GM12892 (cell line): ENCODE measurements around the gene FBXL17.

Source experiments
- DNase-seq: peaks from one replicate; pipeline ENCODE4 v3.0.0; 2011; ENCODE audit not compliant: insufficient read length
- FAIRE-seq: peaks from 2 replicates; lab custom pipeline; 2011; peaks lifted over from hg19 to GRCh38; lab: Jason Lieb, UNC
- POLR2A ChIP-seq: IDR thresholded peaks from 2 replicates; pipeline ENCODE4 v1.6.1; 2011; ENCODE audit warnings: low read depth, low read length, control low read depth
- POLR2AphosphoS5 ChIP-seq: IDR thresholded peaks from 2 replicates; pipeline ENCODE4 v1.6.1; 2011; ENCODE audit warnings: low read depth, low read length, control low read depth
- TAF1 ChIP-seq: IDR thresholded peaks from 2 replicates; pipeline ENCODE4 v1.6.1; 2011; ENCODE audit warnings: low read depth, mild to moderate bottlenecking, control low read depth, low read length, borderline replicate concordance

The FBXL17 gene

GRCh38 chr5:108125771-108126511 lies 256.0 kb downstream of the FBXL17 start:
- no peak for FAIRE-seq

DNA sequence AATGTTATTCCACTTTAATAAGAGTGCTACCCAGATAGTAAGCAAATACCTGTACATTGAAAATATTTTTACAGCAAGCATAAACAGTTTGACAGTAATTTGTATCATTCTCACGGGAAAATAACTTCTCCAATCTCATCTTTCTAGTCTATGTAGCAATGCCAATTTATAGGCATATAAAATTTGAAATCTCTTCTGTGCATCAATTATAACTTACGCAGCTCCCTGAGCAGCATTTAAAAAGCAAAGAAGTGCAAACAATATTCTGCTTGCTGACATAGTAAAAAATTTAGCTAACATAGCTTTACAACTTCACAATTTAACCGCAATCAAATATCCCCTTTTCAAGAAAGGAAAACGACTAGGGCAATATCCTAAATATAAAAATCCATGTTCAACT lies 257.3 kb downstream of the FBXL17 start:
- no peak for TF ChIP-seq TAF1
- TF ChIP-seq POLR2A, result no peak
- no peak for TF ChIP-seq POLR2AphosphoS5
- FAIRE-seq, result no peak
- no peak for DNase-seq

More at GRCh38 chr5:108125771-108126511, 256.0 kb downstream of the FBXL17 start:
- no peak for DNase-seq
- TF ChIP-seq POLR2A (no peak), POLR2AphosphoS5 (no peak), TAF1 (no peak)

DNA sequence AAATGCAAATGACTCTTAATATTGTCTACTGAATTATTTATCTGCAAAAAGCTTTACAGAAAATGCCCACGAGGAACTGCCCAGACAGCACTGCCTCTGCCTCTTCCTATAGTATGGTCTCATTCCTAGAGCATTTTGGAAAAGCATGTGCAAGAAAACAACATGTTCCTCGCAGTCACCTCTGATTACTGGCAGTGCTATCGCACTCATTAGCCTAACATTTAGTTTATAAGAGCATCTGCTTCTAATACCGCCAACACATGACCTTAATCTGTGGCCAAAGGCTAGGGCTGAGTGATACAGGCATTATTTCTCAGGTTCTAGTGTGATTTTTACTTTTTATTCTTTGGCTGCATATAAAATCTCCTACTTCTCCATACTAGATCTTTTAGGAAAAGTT lies 259.2 kb downstream of the FBXL17 start:
- DNase-seq, result no peak
- FAIRE-seq, result no peak
- no peak for TF ChIP-seq TAF1
- TF ChIP-seq POLR2AphosphoS5, result no peak
- TF ChIP-seq POLR2A, result no peak

- DNase-seq, result no peak
- no peak for FAIRE-seq
- TF ChIP-seq TAF1 (no peak), POLR2A (no peak)
Measured at GRCh38 chr5:108118813-108119514, 262.9 kb downstream of the FBXL17 start.

GRCh38 chr5:108115673-108116072 lies 266.2 kb downstream of the FBXL17 start:
- FAIRE-seq (no peak), DNase-seq (no peak)
- no peak for TF ChIP-seq POLR2AphosphoS5
- TF ChIP-seq TAF1, result no peak
- no peak for TF ChIP-seq POLR2A

GRCh38 chr5:108113950-108114349 lies 267.9 kb downstream of the FBXL17 start:
- no peak for TF ChIP-seq TAF1
- TF ChIP-seq POLR2AphosphoS5, result no peak
- TF ChIP-seq POLR2A, result no peak
- DNase-seq (no peak), FAIRE-seq (no peak)

DNA sequence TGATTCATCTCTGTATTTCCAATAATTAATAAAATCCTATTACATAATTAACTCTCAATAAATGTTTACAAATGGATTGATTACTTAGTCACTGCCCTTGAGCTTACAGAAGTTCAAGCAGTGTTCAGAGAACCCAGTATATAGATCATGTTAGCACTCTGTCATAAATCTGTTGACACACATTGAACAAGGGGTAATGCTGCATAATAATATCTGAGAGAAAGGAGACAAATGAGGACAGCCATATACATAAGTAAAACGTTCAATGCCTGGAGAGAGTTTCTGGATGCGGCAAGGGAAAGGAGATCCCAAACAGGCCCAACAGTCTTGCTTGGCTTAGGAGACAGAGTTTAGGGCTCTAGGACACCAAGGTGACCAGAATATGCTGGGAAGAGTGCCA lies 270.2 kb downstream of the FBXL17 start:
- TF ChIP-seq POLR2AphosphoS5 (no peak), POLR2A (no peak), TAF1 (no peak)
- DNase-seq, result no peak
- FAIRE-seq, result no peak

DNA sequence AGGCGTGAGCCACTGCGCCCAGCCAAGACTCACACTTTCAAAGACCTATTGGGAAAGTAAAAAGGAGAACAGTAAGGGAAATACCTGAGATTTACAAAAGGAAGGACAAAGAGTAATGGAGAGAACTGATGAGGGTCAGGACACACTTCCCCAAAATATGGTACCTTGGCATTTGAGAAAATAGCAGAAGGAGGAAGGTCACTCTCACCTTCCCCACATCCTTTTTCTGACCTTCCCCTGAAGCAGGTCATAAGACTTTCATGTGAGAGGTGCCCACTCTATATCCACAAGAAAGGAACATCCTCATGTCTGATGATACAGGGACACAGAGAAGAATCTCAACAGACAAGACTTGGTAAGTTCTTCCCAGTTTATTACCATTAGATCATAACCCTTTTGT lies 272.8 kb downstream of the FBXL17 start:
- TF ChIP-seq POLR2AphosphoS5 (no peak), POLR2A (no peak), TAF1 (no peak)
- FAIRE-seq, result no peak

DNA sequence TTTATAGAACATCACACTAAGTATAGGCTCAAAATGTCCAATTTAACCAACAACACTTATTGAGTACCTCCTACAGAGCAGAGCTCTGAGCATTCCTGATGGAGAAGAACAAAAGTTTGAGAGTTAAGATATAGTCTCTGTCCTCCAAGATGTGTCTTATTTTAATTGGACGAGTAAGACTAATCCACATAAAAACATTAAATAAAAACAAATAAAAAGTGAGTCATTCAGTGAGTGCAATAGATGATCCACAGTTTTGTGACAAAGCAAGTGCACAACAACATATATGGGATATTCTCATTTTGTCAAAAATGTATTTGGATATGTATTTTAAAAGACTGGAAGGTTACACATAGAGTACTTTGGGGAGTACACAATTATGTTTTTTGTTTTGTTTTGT lies 277.4 kb downstream of the FBXL17 start:
- TF ChIP-seq POLR2AphosphoS5, result no peak
- TF ChIP-seq POLR2A, result no peak
- no peak for TF ChIP-seq TAF1

More for the DNA sequence above, 272.8 kb downstream of the FBXL17 start:
- no peak for DNase-seq

DNA sequence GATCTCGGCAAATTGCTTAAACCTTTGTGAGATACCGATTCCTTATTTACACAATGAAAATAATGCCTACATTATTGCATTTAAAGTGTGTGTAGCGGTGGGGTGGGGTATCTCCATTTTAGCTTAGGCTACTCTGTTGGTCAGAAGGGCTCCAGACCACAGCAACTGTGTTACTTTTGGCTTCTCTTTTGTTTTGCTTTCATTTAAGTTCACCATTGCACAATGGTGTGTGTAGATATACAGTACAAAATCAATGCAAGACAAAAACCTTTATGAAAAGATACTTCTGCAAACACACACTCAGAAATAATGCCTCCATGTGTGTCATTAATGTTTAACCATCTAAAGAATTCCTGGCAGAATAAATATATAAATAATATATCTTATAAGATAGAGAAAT lies 279.4 kb downstream of the FBXL17 start:
- TF ChIP-seq POLR2AphosphoS5 (no peak), POLR2A (no peak), TAF1 (no peak)
- DNase-seq (no peak), FAIRE-seq (no peak)

More for the DNA sequence above, 277.4 kb downstream of the FBXL17 start:
- FAIRE-seq, result no peak
- no peak for DNase-seq

DNA sequence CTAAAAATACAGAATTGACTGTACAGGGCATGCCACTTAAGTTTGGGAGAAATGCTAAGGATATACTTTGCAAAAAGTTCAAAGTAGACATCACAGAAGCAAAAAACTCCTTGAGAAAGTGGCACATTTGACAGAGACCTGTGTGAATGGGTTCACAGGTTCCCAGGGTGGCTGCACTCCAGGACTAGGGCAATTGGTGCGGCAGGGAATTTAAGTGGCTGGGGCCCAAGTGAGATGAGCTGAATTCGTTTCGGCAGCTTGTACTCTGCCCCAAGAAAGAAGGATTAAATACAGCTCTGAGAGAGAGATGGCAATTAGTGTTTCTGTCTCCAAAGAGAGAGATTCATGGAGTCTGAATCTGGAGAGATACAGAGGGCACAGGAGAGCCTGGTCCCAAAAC lies 280.1 kb downstream of the FBXL17 start:
- TF ChIP-seq TAF1 (no peak), POLR2AphosphoS5 (no peak), POLR2A (no peak)
- FAIRE-seq, result no peak
- no peak for DNase-seq
